Calu3 (cell line): ENCODE data around the gene NR2F6. TPM values are rescaled to one million over a fixed set of nuclear protein-coding genes. Genes with fewer than 3 reads are reported as not detected.
"Not testable (repeated sequence)": the region's sequence is repeated elsewhere in the genome, so short reads cannot be mapped to it uniquely, and the experiment has no call there.

Experiments
- BruUV-seq: library from RNA; stranded (reverse); fragments of 400-500 nt; replicated peaks from 2 replicates; lab custom pipeline; 2021; lab: Mats Ljungman, UMichigan
- CTCF ChIA-PET: fragments of 300-600 bp; sonication (Branson Sonifier 250); formaldehyde crosslinking; loops from one replicate; lab custom pipeline; 2022; ENCODE audit warnings: antibody characterized with exemption; lab: Charles Lee
- DNase-seq: peaks from one replicate; pipeline ENCODE4 v3.0.0; 2022
- H3K27ac Mint-ChIP-seq: one replicate; pipeline ENCODE4 v1.8.0; 2022; ENCODE audit warnings: mixed read lengths; ENCODE audit not compliant: unreplicated experiment
- H3K27me3 Mint-ChIP-seq: one replicate; pipeline ENCODE4 v1.8.0; 2022; ENCODE audit warnings: mixed read lengths; ENCODE audit not compliant: unreplicated experiment
- H3K36me3 Mint-ChIP-seq: one replicate; pipeline ENCODE4 v1.8.0; 2022; ENCODE audit warnings: mild to moderate bottlenecking, moderate library complexity, mixed read lengths; ENCODE audit not compliant: insufficient read depth, unreplicated experiment
- H3K4me1 Mint-ChIP-seq: one replicate; pipeline ENCODE4 v1.8.0; 2022; ENCODE audit warnings: mild to moderate bottlenecking, low read depth, mixed read lengths; ENCODE audit not compliant: unreplicated experiment
- H3K4me3 Mint-ChIP-seq: one replicate; pipeline ENCODE4 v1.8.0; 2022; ENCODE audit warnings: mild to moderate bottlenecking, low read depth, moderate library complexity, mixed read lengths; ENCODE audit not compliant: unreplicated experiment
- H3K9me3 Mint-ChIP-seq: one replicate; pipeline ENCODE4 v1.8.0; 2022; ENCODE audit warnings: low read depth, mixed read lengths; ENCODE audit not compliant: unreplicated experiment
- intact Hi-C: fragments of 100-400 bp; cut with micrococcal nuclease; formaldehyde crosslinking; loops from one replicate; pipeline ENCODE4 v1.10.0; 2022; ENCODE audit not compliant: unreplicated experiment
- total RNA-seq: library from RNA; stranded (reverse); gene quantifications from 2 replicates; pipeline ENCODE4 v1.2.3, GENCODE V29; 2022
- TF ChIP-seq, protein P1 (sequence below): fragments of 200-600 bp; IDR thresholded peaks from one replicate; pipeline ENCODE4 v1.8.0; 2022; ENCODE audit warnings: antibody characterized with exemption; ENCODE audit not compliant: unreplicated experiment

NR2F6 gene
- total RNA-seq, 1 experiment from 2014 or later: 34.6 TPM

DNA sequence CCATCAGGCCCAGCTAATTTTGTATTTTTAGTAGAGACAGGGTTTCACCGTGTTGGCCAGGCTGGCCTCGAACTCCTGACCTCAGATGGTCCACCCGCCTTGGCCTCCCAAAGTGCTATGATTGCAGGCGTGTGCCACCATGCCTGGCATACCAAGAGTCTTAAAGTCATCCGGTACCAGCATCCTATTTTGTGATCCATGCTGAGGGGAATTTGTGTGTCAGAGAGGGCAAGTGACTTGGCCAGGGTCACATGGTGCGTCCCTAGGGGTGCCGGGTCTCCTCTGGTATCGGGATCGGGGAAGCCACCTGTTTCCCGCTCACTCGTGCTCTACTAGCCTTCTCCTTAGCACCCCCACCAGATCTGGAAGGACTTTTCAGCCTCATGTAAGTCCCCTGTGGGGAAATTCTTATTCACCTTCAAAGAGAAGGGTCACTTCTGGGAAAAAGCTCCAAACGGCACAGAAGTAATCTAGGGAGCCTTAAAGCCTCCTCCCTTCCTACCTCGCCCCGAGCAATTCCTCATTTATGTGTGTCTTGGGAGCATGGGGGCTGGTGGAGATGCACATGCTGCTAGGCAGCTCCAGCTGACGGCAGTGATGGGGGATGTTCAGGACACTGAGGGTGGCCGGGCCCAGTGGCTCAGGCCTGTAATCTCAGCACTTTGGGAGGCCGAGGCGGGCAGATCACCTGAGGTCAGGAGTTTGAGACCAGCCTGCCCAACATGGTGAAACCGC, 29.9 kb upstream of the NR2F6 start:
- DNase-seq: no peak
- CTCF ChIA-PET: interaction anchor here (0.6 kb wide), 1 partner anchor 1973 kb away, joined by 8 read pairs; no protein-coding TSS in a partner anchor
- H3K4me3 Mint-ChIP-seq: no peak overlapping the region
- intact Hi-C loops: no loop called here
- H3K27me3 Mint-ChIP-seq: no peaks in the 10 kb centered on the region
- no peak overlapping the region for H3K27ac Mint-ChIP-seq
- no peaks in the 10 kb centered on the region for H3K4me1 Mint-ChIP-seq
- no TSS peak for BruUV-seq
- H3K9me3 Mint-ChIP-seq: no peaks in the 10 kb centered on the region
- TF ChIP-seq, protein P1, sequence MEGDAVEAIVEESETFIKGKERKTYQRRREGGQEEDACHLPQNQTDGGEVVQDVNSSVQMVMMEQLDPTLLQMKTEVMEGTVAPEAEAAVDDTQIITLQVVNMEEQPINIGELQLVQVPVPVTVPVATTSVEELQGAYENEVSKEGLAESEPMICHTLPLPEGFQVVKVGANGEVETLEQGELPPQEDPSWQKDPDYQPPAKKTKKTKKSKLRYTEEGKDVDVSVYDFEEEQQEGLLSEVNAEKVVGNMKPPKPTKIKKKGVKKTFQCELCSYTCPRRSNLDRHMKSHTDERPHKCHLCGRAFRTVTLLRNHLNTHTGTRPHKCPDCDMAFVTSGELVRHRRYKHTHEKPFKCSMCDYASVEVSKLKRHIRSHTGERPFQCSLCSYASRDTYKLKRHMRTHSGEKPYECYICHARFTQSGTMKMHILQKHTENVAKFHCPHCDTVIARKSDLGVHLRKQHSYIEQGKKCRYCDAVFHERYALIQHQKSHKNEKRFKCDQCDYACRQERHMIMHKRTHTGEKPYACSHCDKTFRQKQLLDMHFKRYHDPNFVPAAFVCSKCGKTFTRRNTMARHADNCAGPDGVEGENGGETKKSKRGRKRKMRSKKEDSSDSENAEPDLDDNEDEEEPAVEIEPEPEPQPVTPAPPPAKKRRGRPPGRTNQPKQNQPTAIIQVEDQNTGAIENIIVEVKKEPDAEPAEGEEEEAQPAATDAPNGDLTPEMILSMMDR: no peak
- H3K36me3 Mint-ChIP-seq: peaks cover 17% of the 10 kb centered on the region

DNA sequence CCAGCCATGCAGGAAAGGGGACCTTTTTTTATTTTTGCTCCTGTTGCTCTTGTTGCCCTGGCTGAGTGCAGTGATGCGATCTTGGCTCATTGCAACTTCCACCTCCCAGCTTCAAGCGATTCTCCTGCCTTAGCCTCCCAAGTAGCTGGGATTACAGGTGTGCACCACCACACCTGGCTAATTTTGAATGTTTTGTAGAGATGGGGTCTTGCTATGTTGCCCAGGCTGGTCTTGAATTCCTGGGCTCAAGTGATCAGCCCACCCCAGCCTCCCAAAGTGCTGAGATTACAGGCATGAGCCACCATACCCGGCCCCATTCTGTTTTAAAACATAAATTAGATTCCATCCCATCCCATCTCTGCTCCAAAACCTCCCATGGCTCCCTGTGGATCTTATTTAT, 29.2 kb upstream of the NR2F6 start:
- BruUV-seq, intact Hi-C loops, H3K27me3 Mint-ChIP-seq, DNase-seq, H3K27ac Mint-ChIP-seq, CTCF ChIA-PET, H3K4me3 Mint-ChIP-seq, H3K9me3 Mint-ChIP-seq, H3K4me1 Mint-ChIP-seq: not testable (repeated sequence)
- peaks cover 25% of the 10 kb centered on the region for H3K36me3 Mint-ChIP-seq

DNA sequence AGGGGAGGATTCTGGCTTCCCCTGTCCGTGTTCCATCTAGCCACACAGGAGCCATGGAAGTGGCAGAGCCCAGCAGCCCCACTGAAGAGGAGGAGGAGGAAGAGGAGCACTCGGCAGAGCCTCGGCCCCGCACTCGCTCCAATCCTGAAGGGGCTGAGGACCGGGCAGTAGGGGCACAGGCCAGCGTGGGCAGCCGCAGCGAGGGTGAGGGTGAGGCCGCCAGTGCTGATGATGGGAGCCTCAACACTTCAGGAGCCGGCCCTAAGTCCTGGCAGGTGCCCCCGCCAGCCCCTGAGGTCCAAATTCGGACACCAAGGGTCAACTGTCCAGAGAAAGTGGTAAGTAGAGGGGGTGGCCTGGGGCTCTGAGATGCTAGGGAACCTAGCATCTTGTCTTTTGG, 23.0 kb upstream of the NR2F6 start:
- peak overlapping the region; percentile 79 for H3K4me3 Mint-ChIP-seq
- peaks cover 36% of the 10 kb centered on the region for H3K36me3 Mint-ChIP-seq
- CTCF ChIA-PET: interaction anchor here (0.7 kb wide), 1 partner anchor 37 kb away, joined by 6 read pairs; no protein-coding TSS in a partner anchor
- peaks cover 15% of the 10 kb centered on the region for H3K4me1 Mint-ChIP-seq
- no peaks in the 10 kb centered on the region for H3K27me3 Mint-ChIP-seq
- BruUV-seq: no TSS peak
- H3K27ac Mint-ChIP-seq: no peak overlapping the region
- TF ChIP-seq, protein P1: no peak
- DNase-seq: no peak
- intact Hi-C loops: no loop called here
- H3K9me3 Mint-ChIP-seq: no peaks in the 10 kb centered on the region

DNA sequence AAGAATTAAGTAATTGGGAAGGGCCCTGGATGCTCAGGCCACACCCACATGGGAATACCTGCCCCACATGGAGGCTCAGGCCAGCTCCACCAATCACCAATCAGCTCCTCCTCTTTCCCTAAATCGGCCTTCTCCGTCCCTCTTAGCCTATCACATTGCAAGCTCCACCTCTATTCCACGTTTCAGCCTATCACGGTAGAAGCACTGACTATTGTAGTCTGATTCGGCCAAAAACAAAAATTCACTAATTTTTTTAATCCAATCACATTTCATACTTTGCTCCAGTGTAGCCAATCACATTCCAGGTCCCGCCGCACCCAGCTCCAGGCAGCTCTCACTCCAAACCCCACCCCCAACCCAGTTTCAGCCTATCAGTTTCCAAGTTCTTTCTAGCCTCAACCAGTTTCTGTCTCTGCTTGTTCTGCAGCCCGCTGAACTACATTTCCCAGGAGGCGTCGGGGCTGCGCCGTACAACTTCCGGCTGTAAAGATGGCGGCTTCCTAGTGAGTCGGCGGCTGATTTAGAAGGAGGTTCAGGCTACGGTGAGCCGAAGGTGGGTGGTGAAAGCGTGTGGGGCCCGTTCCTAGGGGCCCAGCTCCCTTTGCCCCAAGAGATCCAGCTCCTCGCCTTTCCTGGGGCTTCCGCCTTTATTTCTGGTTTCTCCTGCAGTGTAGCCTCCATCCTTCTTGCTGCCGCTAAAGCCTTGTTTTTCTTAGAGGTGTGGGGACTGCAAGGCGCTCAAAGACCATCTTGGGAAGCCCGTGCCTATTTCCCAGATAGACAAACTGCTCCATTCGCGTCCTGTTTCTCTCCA, 21.5 kb upstream of the NR2F6 start, which contains the start of gene BABAM1:
TSS of gene BABAM1 (plus strand) at position 469 of the 814 bp plus-strand sequence. CDS start 1,364 bp downstream, outside the sequence.
- no TSS peak for BruUV-seq
- peak within 1 kb of the TSS; percentile 79 for H3K4me3 Mint-ChIP-seq
- DNase-seq: peak; percentile 94
- H3K27me3 Mint-ChIP-seq: no peaks in the 10 kb centered on the region
- peaks cover 36% of the 10 kb centered on the region for H3K36me3 Mint-ChIP-seq
- peak within 1 kb of the TSS; percentile 100 for H3K27ac Mint-ChIP-seq
- H3K4me1 Mint-ChIP-seq: peaks cover 15% of the 10 kb centered on the region
- intact Hi-C loops: no loop called here
- no peaks in the 10 kb centered on the region for H3K9me3 Mint-ChIP-seq
- TF ChIP-seq, protein P1: no peak
- CTCF ChIA-PET: interaction anchor here (0.5 to 0.6 kb wide), 2 partner anchors 49 to 445 kb away, joined by 3 to 6 read pairs; no protein-coding TSS in a partner anchor
